Neuronal stem cell (in vitro differentiated cells): ENCODE data around the gene ASB4.

ENCODE experiments used
- DNase-seq: peaks from one replicate; pipeline ENCODE4 v3.0.0-alpha.2; 2013; ENCODE audit warnings: low spot score
- H2AFZ ChIP-seq: one replicate; pipeline ENCODE4 v1.6.1; 2013; ENCODE audit warnings: mild to moderate bottlenecking, low read length, inconsistent platforms
- H2AK5ac ChIP-seq: 2 replicates; pipeline ENCODE4 v1.6.1; 2013; ENCODE audit warnings: low read depth, mild to moderate bottlenecking, inconsistent platforms, low read length, moderate library complexity, mixed read lengths
- H2BK120ac ChIP-seq: 2 replicates; pipeline ENCODE4 v1.6.1; 2013; ENCODE audit warnings: low read depth, mild to moderate bottlenecking, inconsistent platforms, low read length, moderate library complexity, mixed read lengths
- H2BK12ac ChIP-seq: one replicate; pipeline ENCODE4 v1.6.1; 2013; ENCODE audit warnings: low read length, inconsistent platforms
- H2BK15ac ChIP-seq: 2 replicates; pipeline ENCODE4 v1.6.1; 2013; ENCODE audit warnings: mild to moderate bottlenecking, low read length, inconsistent platforms, mixed read lengths
- H2BK5ac ChIP-seq: one replicate; pipeline ENCODE4 v1.6.1; 2013; ENCODE audit warnings: inconsistent platforms, mild to moderate bottlenecking, low read length, moderate library complexity
- H3K14ac ChIP-seq: one replicate; pipeline ENCODE4 v1.6.1; 2013; ENCODE audit warnings: low read length, inconsistent platforms
- H3K18ac ChIP-seq: 2 replicates; pipeline ENCODE4 v1.6.1; 2013; ENCODE audit warnings: low read length, inconsistent platforms
- H3K23ac ChIP-seq: 2 replicates; pipeline ENCODE4 v1.6.1; 2013; ENCODE audit warnings: low read depth, mild to moderate bottlenecking, mixed read lengths, low read length, inconsistent platforms; ENCODE audit not compliant: poor library complexity
- H3K27ac ChIP-seq: replicated peaks from 3 replicates; pipeline ENCODE4 v1.5.1; 2013; ENCODE audit warnings: low read length, inconsistent platforms
- H3K27me3 ChIP-seq, 3 experiments: 2 replicates each; pipeline ENCODE4 v1.6.1; 2013; ENCODE audit warnings: low read length in 3 of 3, mild to moderate bottlenecking in 2 of 3, inconsistent platforms in 1 of 3, low read depth in 1 of 3, mixed read lengths in 1 of 3, moderate library complexity in 1 of 3; ENCODE audit not compliant: control insufficient read depth in 3 of 3, insufficient read depth in 3 of 3
- H3K36me3 ChIP-seq, 2 donors: replicated peaks in 1 of 2; 2 replicates each; pipeline ENCODE4 v1.6.1; 2013; ENCODE audit warnings: low read length in 2 of 2; ENCODE audit not compliant: control insufficient read depth in 2 of 2, insufficient read depth in 2 of 2
- H3K4ac ChIP-seq: 2 replicates; pipeline ENCODE4 v1.6.1; 2013; ENCODE audit warnings: inconsistent platforms, mild to moderate bottlenecking, low read length, moderate library complexity
- H3K4me1 ChIP-seq, 2 donors: 1 replicate in 1 of 2; 2 replicates in 1 of 2; pipeline ENCODE4 v1.6.1; 2013; ENCODE audit warnings: low read length in 2 of 2, low read depth in 1 of 2; ENCODE audit not compliant: control insufficient read depth in 2 of 2, insufficient read depth in 1 of 2
- H3K4me2 ChIP-seq: one replicate; pipeline ENCODE4 v1.6.1; 2013; ENCODE audit warnings: mild to moderate bottlenecking, low read length, inconsistent platforms; ENCODE audit not compliant: insufficient read depth, poor library complexity, severe bottlenecking
- H3K4me3 ChIP-seq, 2 donors: 2 replicates each; pipeline ENCODE4 v1.5.1; 2013; ENCODE audit warnings: low read length in 2 of 2, mild to moderate bottlenecking in 2 of 2, inconsistent platforms in 1 of 2, moderate library complexity in 1 of 2
- H3K79me1 ChIP-seq: one replicate; pipeline ENCODE4 v1.6.1; 2013; ENCODE audit warnings: low read depth, mild to moderate bottlenecking, inconsistent platforms, low read length, moderate library complexity
- H3K9ac ChIP-seq: one replicate; pipeline ENCODE4 v1.6.1; 2013; ENCODE audit warnings: mild to moderate bottlenecking, low read depth, low read length, inconsistent platforms; ENCODE audit not compliant: poor library complexity
- H3K9me3 ChIP-seq, 2 donors: replicated peaks in 1 of 2; 2 replicates each; pipeline versions ENCODE3 to v1.6.1; 2013; ENCODE audit warnings: low read length in 2 of 2, mild to moderate bottlenecking in 2 of 2, inconsistent platforms in 1 of 2, low read depth in 1 of 2, mixed read lengths in 1 of 2, moderate library complexity in 1 of 2; ENCODE audit not compliant: control insufficient read depth in 2 of 2, insufficient read depth in 1 of 2
- H4K8ac ChIP-seq: one replicate; pipeline ENCODE4 v1.6.1; 2013; ENCODE audit warnings: low read depth, mild to moderate bottlenecking, inconsistent platforms, low read length, moderate library complexity
- H4K91ac ChIP-seq: one replicate; pipeline ENCODE4 v1.6.1; 2013; ENCODE audit warnings: low read length, low read depth, mild to moderate bottlenecking, inconsistent platforms; ENCODE audit not compliant: poor library complexity
- whole genome bisulfite sequencing, 2 donors: extraction: QIAGEN DNeasy Blood & Tissue Kit; methylation state at CpG; one replicate each; pipeline ENCODE4 v1.1.7; 2013; ENCODE audit warnings: missing lambda C conversion rate in 2 of 2, mixed read lengths in 1 of 2; ENCODE audit not compliant: insufficient read length in 2 of 2, insufficient replicate concordance in 1 of 2; ENCODE audit errors: extremely low coverage in 2 of 2; 5-methylcytosine and 5-hydroxymethylcytosine counted together

ASB4 gene

DNA sequence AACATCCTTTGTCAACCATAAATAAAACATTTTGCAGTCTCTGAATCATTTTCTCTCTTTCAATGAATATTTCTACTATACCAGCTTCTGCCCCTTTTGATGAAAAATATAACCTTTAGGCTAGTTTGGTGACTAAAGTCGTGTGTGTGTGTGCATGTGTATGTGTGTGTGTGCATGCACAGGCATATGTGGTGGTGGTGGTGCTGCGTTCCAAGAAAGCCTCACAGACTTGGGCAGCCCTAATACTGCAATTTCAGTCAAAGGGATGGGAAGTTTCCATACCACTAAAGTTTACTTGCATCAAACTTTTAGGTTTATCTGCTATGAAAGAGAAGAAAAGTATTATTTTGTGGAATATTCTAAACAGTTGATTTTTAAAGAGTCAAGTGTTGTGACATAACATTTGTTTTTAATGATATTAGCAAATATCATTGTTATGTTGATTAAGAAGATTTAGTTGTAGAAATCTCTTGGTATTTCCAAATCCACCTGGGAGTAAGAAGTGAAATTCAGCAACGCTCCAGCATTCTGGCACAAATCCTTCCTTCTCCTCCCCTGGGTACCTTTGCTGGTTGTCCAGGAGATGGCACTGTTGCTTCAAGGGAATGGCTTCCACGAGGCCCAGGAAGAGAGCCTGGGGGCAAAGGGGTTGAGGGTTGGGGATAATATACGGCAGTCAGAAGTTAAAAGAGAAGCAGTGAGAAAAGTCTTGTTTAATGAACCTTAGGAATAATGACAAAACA is 41.5 kb downstream of the ASB4 start:
- H3K4me3 ChIP-seq: no peak overlapping the region
- no peaks in the 10 kb centered on the region for H3K36me3 ChIP-seq
- peak overlapping the region; percentile 0 for H2AFZ ChIP-seq
- no peaks in the 10 kb centered on the region for H3K79me1 ChIP-seq
- no peak overlapping the region for H3K27ac ChIP-seq
- H2BK5ac ChIP-seq: no peak overlapping the region
- no peak overlapping the region for H4K8ac ChIP-seq
- peaks cover 2 to 12% of the 10 kb centered on the region in 2 donors for H3K4me1 ChIP-seq
- H2AK5ac ChIP-seq: no peak overlapping the region
- no peak overlapping the region for H3K9ac ChIP-seq
- no peak overlapping the region for H3K18ac ChIP-seq
- no peak overlapping the region for H3K23ac ChIP-seq
- H3K27me3 ChIP-seq: no peaks in the 10 kb centered on the region
- WGBS, 2 donors: no CpG with 5 or more reads among the region's 5 CpGs
- H2BK12ac ChIP-seq: no peak overlapping the region
- H4K91ac ChIP-seq: no peak overlapping the region
- DNase-seq: peak; percentile 58
- H2BK120ac ChIP-seq: no peak overlapping the region
- no peak overlapping the region for H3K4me2 ChIP-seq
- no peak overlapping the region for H2BK15ac ChIP-seq
- H3K14ac ChIP-seq: no peak overlapping the region
- H3K4ac ChIP-seq: no peak overlapping the region
- H3K9me3 ChIP-seq: no peaks in the 10 kb centered on the region

DNA sequence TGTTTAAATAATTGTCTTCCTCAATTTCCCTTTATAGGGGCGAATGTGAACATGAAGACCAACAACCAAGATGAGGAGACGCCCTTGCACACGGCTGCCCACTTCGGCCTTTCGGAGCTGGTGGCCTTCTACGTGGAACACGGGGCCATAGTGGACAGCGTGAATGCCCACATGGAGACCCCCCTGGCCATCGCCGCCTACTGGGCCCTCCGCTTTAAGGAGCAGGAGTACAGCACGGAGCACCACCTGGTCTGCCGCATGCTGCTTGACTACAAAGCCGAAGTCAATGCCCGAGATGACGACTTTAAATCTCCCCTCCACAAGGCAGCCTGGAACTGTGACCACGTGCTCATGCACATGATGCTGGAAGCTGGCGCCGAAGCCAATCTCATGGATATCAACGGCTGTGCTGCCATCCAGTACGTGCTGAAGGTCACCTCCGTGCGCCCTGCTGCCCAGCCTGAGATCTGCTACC is 42.1 kb downstream of the ASB4 start:
- no peaks in the 10 kb centered on the region for H3K79me1 ChIP-seq
- H3K36me3 ChIP-seq: no peaks in the 10 kb centered on the region
- no peak overlapping the region for H3K9ac ChIP-seq
- H3K9me3 ChIP-seq: no peaks in the 10 kb centered on the region
- H2BK12ac ChIP-seq: peak overlapping the region; percentile 12
- H3K27ac ChIP-seq: no peak overlapping the region
- peaks cover 2 to 12% of the 10 kb centered on the region in 2 donors for H3K4me1 ChIP-seq
- no peak overlapping the region for H4K8ac ChIP-seq
- H3K4me3 ChIP-seq: no peak overlapping the region
- H4K91ac ChIP-seq: no peak overlapping the region
- H2BK5ac ChIP-seq: no peak overlapping the region
- DNase-seq: no peak
- H2AFZ ChIP-seq: no peak overlapping the region
- H3K27me3 ChIP-seq: no peaks in the 10 kb centered on the region
- peak overlapping the region; percentile 34 for H2AK5ac ChIP-seq
- peak overlapping the region; percentile 23 for H2BK15ac ChIP-seq
- no peak overlapping the region for H2BK120ac ChIP-seq
- WGBS, 2 donors: no CpG with 5 or more reads among the region's 23 CpGs
- H3K18ac ChIP-seq: peak overlapping the region; percentile 55
- H3K4me2 ChIP-seq: no peak overlapping the region
- H3K23ac ChIP-seq: peak overlapping the region; percentile 14
- no peak overlapping the region for H3K4ac ChIP-seq
- H3K14ac ChIP-seq: no peak overlapping the region

DNA sequence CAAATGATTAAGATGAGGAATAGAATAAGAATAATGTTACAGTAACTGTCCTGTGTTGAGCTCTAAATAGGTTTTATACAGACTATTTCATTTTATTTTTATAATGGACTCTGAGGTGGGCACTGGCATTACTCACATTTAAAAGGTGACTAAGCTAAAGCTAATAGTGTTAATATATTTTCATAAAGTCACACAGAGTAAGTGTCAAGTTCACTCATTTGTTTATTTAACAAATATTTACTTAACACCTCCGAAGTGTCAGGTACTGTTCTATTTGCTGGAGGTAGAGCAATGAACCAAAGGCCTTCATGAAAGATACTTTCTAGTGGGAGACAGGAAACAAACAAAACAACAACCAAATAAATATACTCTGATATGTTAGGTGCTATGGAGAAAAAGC is 44.0 kb downstream of the ASB4 start:
- H3K9ac ChIP-seq: no peak overlapping the region
- no peaks in the 10 kb centered on the region for H3K79me1 ChIP-seq
- no CpG with 5 or more reads among the region's 1 CpG for WGBS, 2 donors
- H3K27me3 ChIP-seq: no peaks in the 10 kb centered on the region
- H3K9me3 ChIP-seq: no peaks in the 10 kb centered on the region
- no peak overlapping the region for H2BK15ac ChIP-seq
- no peak overlapping the region for H3K27ac ChIP-seq
- no peak overlapping the region for H3K23ac ChIP-seq
- H3K14ac ChIP-seq: no peak overlapping the region
- H2BK12ac ChIP-seq: no peak overlapping the region
- H3K36me3 ChIP-seq: no peaks in the 10 kb centered on the region
- H3K4me2 ChIP-seq: no peak overlapping the region
- no peak overlapping the region for H4K8ac ChIP-seq
- no peak overlapping the region for H3K18ac ChIP-seq
- DNase-seq: no peak
- H2BK5ac ChIP-seq: no peak overlapping the region
- H2AFZ ChIP-seq: no peak overlapping the region
- H2BK120ac ChIP-seq: no peak overlapping the region
- H3K4me3 ChIP-seq: no peak overlapping the region
- no peak overlapping the region for H4K91ac ChIP-seq
- H3K4ac ChIP-seq: no peak overlapping the region
- H3K4me1 ChIP-seq: peaks cover 2 to 12% of the 10 kb centered on the region in 2 donors
- no peak overlapping the region for H2AK5ac ChIP-seq

DNA sequence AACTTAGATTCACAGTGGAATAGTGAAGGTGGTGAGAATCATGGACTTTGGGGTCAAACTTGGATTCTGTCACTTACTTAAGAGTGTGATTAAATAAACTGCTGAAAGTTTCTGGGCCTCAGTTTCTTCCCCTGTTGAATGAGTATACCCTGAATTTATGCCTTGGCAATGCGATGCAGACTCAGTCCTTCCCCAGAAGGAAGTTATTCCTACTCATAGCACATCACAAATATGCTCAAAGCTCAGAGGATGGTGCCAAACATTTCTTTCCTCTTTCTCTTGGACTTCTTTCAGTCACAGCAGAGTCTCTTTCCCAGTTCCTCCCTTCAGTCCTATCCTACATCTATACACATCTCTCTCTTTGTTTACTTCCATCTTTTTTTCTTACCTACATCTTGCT is 45.1 kb downstream of the ASB4 start:
- H3K79me1 ChIP-seq: no peaks in the 10 kb centered on the region
- peaks cover 2 to 8% of the 10 kb centered on the region in 2 donors for H3K4me1 ChIP-seq
- H3K9me3 ChIP-seq: no peaks in the 10 kb centered on the region
- H3K36me3 ChIP-seq: no peaks in the 10 kb centered on the region
- H3K23ac ChIP-seq: no peak overlapping the region
- H2BK12ac ChIP-seq: no peak overlapping the region
- H4K91ac ChIP-seq: no peak overlapping the region
- H2BK120ac ChIP-seq: no peak overlapping the region
- no CpG with 5 or more reads among the region's 1 CpG for WGBS, 2 donors
- no peak overlapping the region for H2AK5ac ChIP-seq
- H3K27ac ChIP-seq: no peak overlapping the region
- no peak overlapping the region for H3K4me2 ChIP-seq
- no peak overlapping the region for H3K14ac ChIP-seq
- no peaks in the 10 kb centered on the region for H3K27me3 ChIP-seq
- H2BK5ac ChIP-seq: no peak overlapping the region
- H3K18ac ChIP-seq: no peak overlapping the region
- no peak overlapping the region for H3K4ac ChIP-seq
- no peak overlapping the region for H4K8ac ChIP-seq
- H3K9ac ChIP-seq: no peak overlapping the region
- H2BK15ac ChIP-seq: no peak overlapping the region
- no peak for DNase-seq
- H2AFZ ChIP-seq: no peak overlapping the region
- H3K4me3 ChIP-seq: no peak overlapping the region
